Measurements from ENCODE around the gene UNC79. TPM values are rescaled to one million over a fixed set of nuclear protein-coding genes. Genes with fewer than 3 reads are reported as not detected.

The UNC79 gene
- total RNA-seq, 1 donor from 2014 or later, result 0.10 TPM

- H3K9me3 Mint-ChIP-seq (ENCODE audit: low read depth), result no peaks in the 10 kb centered on the region
- no peak overlapping the region for H3K27ac Mint-ChIP-seq (ENCODE audit: unreplicated experiment)
- no peaks in the 10 kb centered on the region for H3K4me1 Mint-ChIP-seq (ENCODE audit: low read depth)
- no peak for TF ChIP-seq CTCF (IDR thresholded peaks at IDR 0.05)
- H3K36me3 Mint-ChIP-seq (ENCODE audit: low read depth), result no peaks in the 10 kb centered on the region
- no peak overlapping the region for H3K4me3 Mint-ChIP-seq (ENCODE audit: unreplicated experiment)
- peaks cover 6% of the 10 kb centered on the region for H3K27me3 Mint-ChIP-seq (ENCODE audit: low read depth)
- DNase-seq (ENCODE audit: low spot score), result no peak
Measured at GRCh38 chr14:93712079-93712837, 281.5 kb downstream of the UNC79 start.

- H3K27me3 Mint-ChIP-seq (ENCODE audit: low read depth), result peaks cover 6% of the 10 kb centered on the region
- no peaks in the 10 kb centered on the region for H3K36me3 Mint-ChIP-seq (ENCODE audit: low read depth)
- H3K27ac Mint-ChIP-seq (ENCODE audit: unreplicated experiment), result no peak overlapping the region
- H3K9me3 Mint-ChIP-seq (ENCODE audit: low read depth), result no peaks in the 10 kb centered on the region
- no peaks in the 10 kb centered on the region for H3K4me1 Mint-ChIP-seq (ENCODE audit: low read depth)
- DNase-seq (ENCODE audit: low spot score), result no peak
- TF ChIP-seq CTCF (IDR thresholded peaks at IDR 0.05), result no peak
- H3K4me3 Mint-ChIP-seq (ENCODE audit: unreplicated experiment), result no peak overlapping the region
Measured at GRCh38 chr14:93712838-93713724, 282.3 kb downstream of the UNC79 start.

- H3K9me3 Mint-ChIP-seq (ENCODE audit: low read depth), result no peaks in the 10 kb centered on the region
- TF ChIP-seq CTCF (IDR thresholded peaks at IDR 0.05), result no peak
- DNase-seq (ENCODE audit: low spot score), result no peak
- no peak overlapping the region for H3K27ac Mint-ChIP-seq (ENCODE audit: unreplicated experiment)
- peaks cover 6% of the 10 kb centered on the region for H3K27me3 Mint-ChIP-seq (ENCODE audit: low read depth)
- H3K4me1 Mint-ChIP-seq (ENCODE audit: low read depth), result no peaks in the 10 kb centered on the region
- no peak overlapping the region for H3K4me3 Mint-ChIP-seq (ENCODE audit: unreplicated experiment)
- H3K36me3 Mint-ChIP-seq (ENCODE audit: low read depth), result no peaks in the 10 kb centered on the region
Measured at GRCh38 chr14:93713726-93714405, 283.1 kb downstream of the UNC79 start.

- no peaks in the 10 kb centered on the region for H3K4me1 Mint-ChIP-seq (ENCODE audit: low read depth)
- no peak for TF ChIP-seq CTCF (IDR thresholded peaks at IDR 0.05)
- H3K27me3 Mint-ChIP-seq (ENCODE audit: low read depth), result peaks cover 6% of the 10 kb centered on the region
- no peak for DNase-seq (ENCODE audit: low spot score)
- H3K9me3 Mint-ChIP-seq (ENCODE audit: low read depth), result no peaks in the 10 kb centered on the region
- no peaks in the 10 kb centered on the region for H3K36me3 Mint-ChIP-seq (ENCODE audit: low read depth)
- H3K4me3 Mint-ChIP-seq (ENCODE audit: unreplicated experiment), result no peak overlapping the region
- H3K27ac Mint-ChIP-seq (ENCODE audit: unreplicated experiment), result no peak overlapping the region
Measured at GRCh38 chr14:93714605-93715004, 283.9 kb downstream of the UNC79 start.

Data from chondrocyte (in vitro differentiated cells).